Measurements from ENCODE around the gene AGR3. TPM values are rescaled to one million over a fixed set of nuclear protein-coding genes. Genes with fewer than 3 reads are reported as not detected.

AGR3 gene
- total and polyA plus RNA-seq, 8 donors, result 0.83 to 19.2 (median 4.6) TPM

- TF ChIP-seq CTCF (IDR thresholded peaks at IDR 0.05), result no peak
- H3K27ac ChIP-seq, result peak overlapping the region in 1 of 4 donors; percentile 13
- no peaks in the 10 kb centered on the region for H3K9me3 ChIP-seq
- H3K27me3 ChIP-seq, result no peaks in the 10 kb centered on the region
- FAIRE-seq (no peak), ATAC-seq (peak; percentile 50 to 67 (median 52)), DNase-seq (no peak)
- H3K36me3 ChIP-seq, result no peaks in the 10 kb centered on the region
- intact Hi-C loops (cut with DNase I), result no loop called here
- no peak overlapping the region for H3K4me3 ChIP-seq
- 76% methylated on average over 2 of the region's 2 CpGs for WGBS, 2 donors
- peaks cover 5 to 29% (median 10%) of the 10 kb centered on the region in 3 donors for H3K4me1 ChIP-seq
Observed at GRCh38 chr7:16811551-16811950, 70.2 kb downstream of the AGR3 start.

- intact Hi-C loops (cut with DNase I), result no loop called here
- ATAC-seq (no peak), DNase-seq (no peak), FAIRE-seq (peak; percentile 17)
- H3K4me1 ChIP-seq, result peaks cover 5 to 30% (median 10%) of the 10 kb centered on the region in 3 donors
- H3K27ac ChIP-seq, result no peak overlapping the region
- no peak overlapping the region for H3K4me3 ChIP-seq
- H3K27me3 ChIP-seq, result no peaks in the 10 kb centered on the region
- no peaks in the 10 kb centered on the region for H3K9me3 ChIP-seq
- WGBS, 2 donors, result 37 to 38% methylated on average over 5 of the region's 5 CpGs
- H3K36me3 ChIP-seq, result no peaks in the 10 kb centered on the region
- TF ChIP-seq CTCF (IDR thresholded peaks at IDR 0.05), result no peak
Observed at GRCh38 chr7:16810573-16810972, 71.2 kb downstream of the AGR3 start.

GRCh38 chr7:16810112-16810511 is 71.7 kb downstream of the AGR3 start:
- Histone ChIP-seq H3K36me3 (no peaks in the 10 kb centered on the region), H3K27me3 (no peaks in the 10 kb centered on the region), H3K4me1 (peaks cover 5 to 34% (median 10%) of the 10 kb centered on the region in 3 donors), H3K9me3 (no peaks in the 10 kb centered on the region), H3K27ac (no peak overlapping the region), H3K4me3 (no peak overlapping the region)
- intact Hi-C loops (cut with DNase I), result no loop called here
- ATAC-seq (peak; percentile 59 to 70 (median 62)), FAIRE-seq (no peak), DNase-seq (no peak)
- TF ChIP-seq CTCF (IDR thresholded peaks at IDR 0.05), result no peak
- 28 to 35% methylated on average over 2 of the region's 2 CpGs for WGBS, 2 donors

Other genes starting within 250 kb of the AGR3 start
- 10 to 100 TPM in 1 of 6 donors, 1 to 10 TPM in 5; 6.3 to 11.4 (median 8.2) TPM for gene ANKMY2, start 236.2 kb downstream of the AGR3 start, total RNA-seq
- 1 to 10 TPM; 3.9 to 8.9 TPM for gene ANKMY2, start 236.2 kb downstream of the AGR3 start, polyA plus RNA-seq
- gene BZW2, start 235.8 kb downstream of the AGR3 start, total RNA-seq, result 10 to 100 TPM; 15.3 to 29.9 (median 21.1) TPM
- gene BZW2, start 235.8 kb downstream of the AGR3 start, polyA plus RNA-seq, result 10 to 100 TPM; 10.5 to 12.9 TPM
- gene TSPAN13, start 128.2 kb downstream of the AGR3 start, total RNA-seq, result 10 to 100 TPM; 30.7 to 64.6 (median 53.0) TPM
- gene TSPAN13, start 128.2 kb downstream of the AGR3 start, polyA plus RNA-seq, result 10 to 100 TPM; 49.3 to 64.9 TPM
- 10 to 100 TPM in 3 of 6 donors, 1 to 10 TPM in 3; 5.4 to 31.5 (median 11.5) TPM for gene AGR2, start 77.0 kb downstream of the AGR3 start, total RNA-seq
- 10 to 100 TPM in 1 of 2 donors, 1 to 10 TPM in 1; 2.3 to 14.1 TPM for gene AGR2, start 77.0 kb downstream of the AGR3 start, polyA plus RNA-seq